NCI-H1417 treated with DMSO at 0.1 percent for 48 hours (cell line): Measurements from ENCODE around the gene SGMS1.
"Not testable (repeated sequence)": the region's sequence is repeated elsewhere in the genome, so short reads cannot be mapped to it uniquely, and the experiment has no call there.

Experiments used
- DNase-seq: peaks from one replicate; lab custom pipeline; 2025; lab: John Stamatoyannopoulos, UW

Gene SGMS1

GRCh38 chr10:50304660-50305059, 319.1 kb downstream of the SGMS1 start:
- DNase-seq = no peak

GRCh38 chr10:50299948-50300669, 323.6 kb downstream of the SGMS1 start:
- no peak for DNase-seq

GRCh38 chr10:50295367-50295766, 328.4 kb downstream of the SGMS1 start:
- no peak for DNase-seq

GRCh38 chr10:50294582-50294981, 329.2 kb downstream of the SGMS1 start:
- DNase-seq = no peak

- no peak for DNase-seq
Observed at GRCh38 chr10:50293513-50294313, 330.0 kb downstream of the SGMS1 start.

- no peak for DNase-seq
Observed at GRCh38 chr10:50291261-50291850, 332.4 kb downstream of the SGMS1 start.

GRCh38 chr10:50289196-50289595, 334.6 kb downstream of the SGMS1 start:
- DNase-seq = no peak

- DNase-seq = no peak
Observed at GRCh38 chr10:50286996-50287803, 336.6 kb downstream of the SGMS1 start.

GRCh38 chr10:50286517-50286916, 337.2 kb downstream of the SGMS1 start:
- no peak for DNase-seq

GRCh38 chr10:50281967-50282522, 341.7 kb downstream of the SGMS1 start:
- DNase-seq = no peak

- DNase-seq = no peak
Observed at GRCh38 chr10:50281210-50281966, 342.4 kb downstream of the SGMS1 start.

- DNase-seq = no peak
Observed at GRCh38 chr10:50280049-50280841, 343.5 kb downstream of the SGMS1 start.

- DNase-seq = no peak
Observed at GRCh38 chr10:50279489-50279888, 344.3 kb downstream of the SGMS1 start.

GRCh38 chr10:50275650-50276235, 348.0 kb downstream of the SGMS1 start:
- DNase-seq = no peak

GRCh38 chr10:50272531-50272930, 351.2 kb downstream of the SGMS1 start:
- no peak for DNase-seq

- DNase-seq = no peak
Observed at GRCh38 chr10:50271564-50272250, 352.0 kb downstream of the SGMS1 start.

GRCh38 chr10:50267877-50268276, 355.9 kb downstream of the SGMS1 start:
- not testable (repeated sequence) for DNase-seq

- DNase-seq = not testable (repeated sequence)
Observed at GRCh38 chr10:50262625-50263024, 361.1 kb downstream of the SGMS1 start.

GRCh38 chr10:50260791-50261281, 362.9 kb downstream of the SGMS1 start:
- no peak for DNase-seq
